ENCODE results near the gene JTB.

The JTB gene

DNA sequence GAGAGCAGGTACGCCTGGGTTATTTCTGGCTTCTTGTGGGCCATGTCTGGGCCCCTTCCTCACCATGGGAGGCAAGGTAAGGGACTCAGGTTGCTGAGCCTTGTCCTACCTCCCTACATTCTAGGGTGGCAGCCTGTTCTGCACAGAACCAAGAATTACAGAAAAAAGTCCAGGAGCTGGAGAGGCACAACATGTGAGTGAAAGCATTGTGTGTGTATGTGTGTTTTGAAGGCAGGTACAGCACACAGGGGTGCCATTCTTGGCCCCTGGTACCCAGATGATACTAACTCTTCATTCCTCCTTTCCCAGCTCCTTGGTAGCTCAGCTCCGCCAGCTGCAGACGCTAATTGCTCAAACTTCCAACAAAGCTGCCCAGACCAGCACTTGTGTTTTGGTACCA, 4.4 kb downstream of the JTB start:
- DNase-seq (ENCODE audit: low spot score) = no peak
- TF ChIP-seq, protein P1, sequence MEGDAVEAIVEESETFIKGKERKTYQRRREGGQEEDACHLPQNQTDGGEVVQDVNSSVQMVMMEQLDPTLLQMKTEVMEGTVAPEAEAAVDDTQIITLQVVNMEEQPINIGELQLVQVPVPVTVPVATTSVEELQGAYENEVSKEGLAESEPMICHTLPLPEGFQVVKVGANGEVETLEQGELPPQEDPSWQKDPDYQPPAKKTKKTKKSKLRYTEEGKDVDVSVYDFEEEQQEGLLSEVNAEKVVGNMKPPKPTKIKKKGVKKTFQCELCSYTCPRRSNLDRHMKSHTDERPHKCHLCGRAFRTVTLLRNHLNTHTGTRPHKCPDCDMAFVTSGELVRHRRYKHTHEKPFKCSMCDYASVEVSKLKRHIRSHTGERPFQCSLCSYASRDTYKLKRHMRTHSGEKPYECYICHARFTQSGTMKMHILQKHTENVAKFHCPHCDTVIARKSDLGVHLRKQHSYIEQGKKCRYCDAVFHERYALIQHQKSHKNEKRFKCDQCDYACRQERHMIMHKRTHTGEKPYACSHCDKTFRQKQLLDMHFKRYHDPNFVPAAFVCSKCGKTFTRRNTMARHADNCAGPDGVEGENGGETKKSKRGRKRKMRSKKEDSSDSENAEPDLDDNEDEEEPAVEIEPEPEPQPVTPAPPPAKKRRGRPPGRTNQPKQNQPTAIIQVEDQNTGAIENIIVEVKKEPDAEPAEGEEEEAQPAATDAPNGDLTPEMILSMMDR (IDR thresholded peaks at IDR 0.05; ENCODE audit: extremely low read depth, missing control alignments) = no peak

DNA sequence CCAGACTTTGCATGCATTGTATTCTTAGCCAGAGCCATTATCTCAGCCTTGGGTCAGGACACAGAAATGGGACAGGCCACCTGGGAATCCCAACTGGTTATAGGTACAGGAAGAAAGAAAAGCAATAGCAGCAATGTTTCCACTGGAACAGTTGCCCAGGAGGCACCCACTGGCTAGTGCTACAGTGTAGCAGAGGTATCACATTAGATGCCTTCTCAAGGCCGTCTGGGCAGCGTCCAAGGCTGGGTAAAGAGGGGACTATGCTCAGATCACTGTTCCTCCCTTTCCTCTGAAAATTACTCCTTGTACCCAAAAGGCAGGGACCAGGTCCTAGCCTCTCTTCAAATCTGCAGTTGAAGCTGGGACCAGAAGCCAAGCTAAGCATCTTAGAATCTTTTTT, 7.1 kb downstream of the JTB start:
- no peak for DNase-seq (ENCODE audit: low spot score)
- TF ChIP-seq, protein P1 (IDR thresholded peaks at IDR 0.05; ENCODE audit: extremely low read depth, missing control alignments) = no peak

DNA sequence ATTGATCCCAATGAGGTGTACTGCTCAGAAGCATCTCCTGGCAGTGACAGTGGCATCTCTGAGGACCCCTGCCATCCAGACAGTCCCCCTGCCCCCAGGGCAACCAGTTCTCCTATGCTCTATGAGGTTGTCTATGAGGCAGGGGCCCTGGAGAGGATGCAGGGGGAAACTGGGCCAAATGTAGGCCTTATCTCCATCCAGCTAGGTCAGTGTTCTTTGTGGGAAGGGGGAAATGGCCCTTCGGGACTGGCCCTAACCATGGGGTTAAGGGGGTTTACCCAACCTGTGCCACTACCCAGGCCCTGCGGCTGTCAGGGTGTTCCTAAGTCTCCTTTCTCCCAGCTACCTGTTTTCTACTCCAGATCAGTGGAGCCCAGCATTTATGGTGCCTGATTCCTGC, 8.5 kb downstream of the JTB start:
- DNase-seq (ENCODE audit: low spot score) = no peak

DNA sequence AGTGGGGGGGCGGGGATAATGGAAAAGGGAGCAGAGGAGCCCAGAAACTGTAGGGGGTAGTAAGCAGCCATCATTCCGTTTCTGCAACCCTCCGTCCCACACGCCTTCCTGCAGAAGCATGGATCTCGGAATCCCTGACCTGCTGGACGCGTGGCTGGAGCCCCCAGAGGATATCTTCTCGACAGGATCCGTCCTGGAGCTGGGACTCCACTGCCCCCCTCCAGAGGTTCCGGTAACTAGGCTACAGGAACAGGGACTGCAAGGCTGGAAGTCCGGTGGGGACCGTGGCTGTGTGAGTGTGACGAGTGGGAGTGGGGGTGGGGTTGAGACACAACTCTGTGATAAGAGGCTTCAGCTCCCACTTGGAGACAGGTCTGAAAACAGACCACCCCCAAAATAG, 9.1 kb downstream of the JTB start:
- TF ChIP-seq, protein P1 (IDR thresholded peaks at IDR 0.05; ENCODE audit: extremely low read depth, missing control alignments) = no peak
- DNase-seq (ENCODE audit: low spot score) = no peak

More for the DNA sequence above, 8.5 kb downstream of the JTB start:
- TF ChIP-seq, protein P1 (IDR thresholded peaks at IDR 0.05; ENCODE audit: extremely low read depth, missing control alignments) = no peak

DNA sequence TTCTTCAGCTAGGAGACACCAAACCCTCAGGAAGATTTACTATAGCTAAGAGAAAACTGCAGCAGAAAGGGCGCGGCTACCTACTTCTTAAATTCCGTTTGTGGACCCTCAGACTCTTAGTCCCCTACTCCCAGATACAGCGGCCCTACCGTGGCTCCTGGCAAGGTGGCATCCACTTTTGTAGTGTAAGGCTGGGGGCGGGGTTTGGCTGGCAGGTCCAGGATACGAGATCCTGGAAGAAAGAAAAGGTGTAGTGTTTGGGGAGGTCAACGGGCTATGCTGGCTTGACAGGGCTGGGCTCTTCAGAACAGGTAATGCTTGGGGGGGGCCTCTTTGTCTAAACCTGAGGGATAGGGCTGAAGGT, 9.5 kb downstream of the JTB start:
- DNase-seq (ENCODE audit: low spot score) = no peak
- TF ChIP-seq, protein P1 (IDR thresholded peaks at IDR 0.05; ENCODE audit: extremely low read depth, missing control alignments) = no peak

DNA sequence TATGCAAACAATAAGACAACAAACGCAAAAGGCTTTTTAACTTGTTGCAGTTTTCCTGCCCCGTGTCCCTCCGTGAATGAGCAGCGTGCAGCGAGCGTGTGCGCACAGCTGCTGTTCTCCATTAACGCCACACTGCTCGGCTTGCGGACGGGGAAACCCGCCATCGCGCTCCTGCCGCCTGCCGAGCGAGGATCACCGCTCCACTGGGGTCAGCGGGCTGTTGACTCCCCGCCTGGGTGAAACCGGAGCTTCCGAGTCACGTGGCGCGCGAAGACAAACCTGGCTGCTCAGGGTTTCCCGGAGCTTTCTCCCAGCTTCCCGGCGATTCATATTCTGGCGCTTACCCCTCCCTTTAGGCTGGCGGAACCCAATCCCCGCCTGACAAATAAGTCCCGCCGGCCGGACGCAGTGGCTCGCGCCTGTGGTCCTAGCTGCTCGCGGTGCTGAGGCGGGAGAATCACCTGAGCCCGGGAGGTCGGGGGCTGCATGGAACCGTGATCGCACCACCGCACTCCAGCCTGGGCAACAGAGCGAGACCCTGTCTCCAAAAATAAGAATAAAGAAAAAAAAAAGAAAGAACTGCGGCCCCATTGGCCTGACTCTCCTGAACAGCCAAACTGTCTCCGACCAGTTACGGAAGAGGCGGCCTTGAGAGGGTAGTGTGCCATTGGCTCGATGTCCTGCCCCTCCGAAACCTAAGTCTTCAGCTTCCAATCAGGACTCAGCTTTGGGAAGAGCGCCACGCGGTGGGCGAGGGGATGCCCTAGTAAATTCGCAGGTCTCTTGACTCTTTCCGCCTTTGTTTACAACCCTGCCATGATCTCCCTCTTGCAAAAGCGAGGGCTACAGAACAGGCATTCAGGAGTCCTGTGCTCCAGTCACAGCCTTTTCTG, 10.1 kb downstream of the JTB start, which contains the start of gene CREB3L4:
TSS of gene CREB3L4 (plus strand) at position 796 of the 893 bp plus-strand sequence. CDS start 624 bp downstream, outside the sequence.
- peak; percentile 90 for DNase-seq (ENCODE audit: low spot score)
- TF ChIP-seq, protein P1 (IDR thresholded peaks at IDR 0.05; ENCODE audit: extremely low read depth, missing control alignments) = peak; percentile 35

DNA sequence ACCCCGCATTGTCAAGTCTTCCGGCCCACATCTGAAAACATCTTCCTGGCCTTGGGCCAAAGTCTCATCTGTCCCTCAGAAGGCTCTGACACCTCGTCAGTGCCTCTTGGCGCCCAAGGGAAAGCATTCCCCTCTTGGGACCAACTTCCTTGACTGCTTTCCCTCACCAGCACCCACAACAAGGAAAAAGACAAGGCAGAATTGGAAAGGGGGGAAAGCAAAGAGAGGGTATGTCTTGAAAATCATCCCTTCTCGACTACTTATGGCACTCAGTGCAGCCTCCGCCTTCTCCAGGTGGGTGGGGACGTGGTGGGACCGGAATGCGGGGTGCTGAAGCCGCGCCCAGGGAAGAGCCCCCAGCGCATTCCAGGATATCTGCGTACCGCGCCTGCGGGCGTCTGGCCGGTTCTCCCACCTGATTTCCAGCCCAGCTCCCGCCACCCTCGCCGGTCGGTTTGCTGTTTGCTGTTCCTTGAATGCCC, 13.6 kb downstream of the JTB start:
- TF ChIP-seq, protein P1 (IDR thresholded peaks at IDR 0.05; ENCODE audit: extremely low read depth, missing control alignments) = no peak
- no peak for DNase-seq (ENCODE audit: low spot score)
